Tibial artery (tissue), 4 donors: ENCODE results near the gene NEK7.

Source experiments
- DNase-seq, 2 donors: peaks; one replicate each; pipeline ENCODE4 v3.0.0-alpha.2; 2019
- H3K27ac ChIP-seq, 2 donors: fragments of 200-600 bp; sonication (generic) in 1 of 2; 1 replicate in 1 of 2; 2 replicates in 1 of 2; pipeline ENCODE4 v1.5.1; 2018 to 2019; ENCODE audit warnings: mild to moderate bottlenecking in 1 of 2
- H3K27me3 ChIP-seq, 2 donors: fragments of 200-600 bp; sonication (generic) in 1 of 2; one replicate each; pipeline versions ENCODE4 v1.5.1 to v1.6.0; 2016 to 2019
- H3K36me3 ChIP-seq, 3 donors: fragments of 200-600 bp; sonication (generic) in 2 of 3; one replicate each; pipeline ENCODE4 v1.5.1; 2016 to 2019; ENCODE audit warnings: mild to moderate bottlenecking in 2 of 3
- H3K4me1 ChIP-seq, 4 donors: fragments of 200-600 bp; sonication (generic) in 2 of 4; 1 replicate in 3 of 4; 2 replicates in 1 of 4; pipeline ENCODE4 v1.5.1; 2016 to 2019
- H3K4me3 ChIP-seq, 2 donors: fragments of 200-600 bp; sonication (generic) in 1 of 2; 1 replicate in 1 of 2; 2 replicates in 1 of 2; pipeline ENCODE4 v1.5.1; 2018 to 2019; ENCODE audit warnings: mild to moderate bottlenecking in 2 of 2
- H3K9me3 ChIP-seq, 3 donors: fragments of 200-600 bp; sonication (generic) in 1 of 3; one replicate each; pipeline ENCODE4 v1.5.1; 2016 to 2019
- CTCF ChIP-seq, 2 experiments: fragments of 200-600 bp in 1 of 2; fragments of 450-650 bp in 1 of 2; IDR thresholded peaks; one replicate each; pipeline ENCODE4 v1.5.1; 2017 to 2019; ENCODE audit warnings: antibody characterized with exemption in 2 of 2, mild to moderate bottlenecking in 1 of 2, moderate library complexity in 1 of 2
- intact Hi-C: fragments of 100-400 bp; cut with DNase I; formaldehyde crosslinking; loops from one replicate; pipeline ENCODE4 v1.15.0; 2023; ENCODE audit warnings: low total_unique reads

The NEK7 gene

GRCh38 chr1:198197285-198197684 is 40.5 kb downstream of the NEK7 start:
- no peak for DNase-seq
- Histone ChIP-seq H3K27ac (no peak overlapping the region), H3K9me3 (no peaks in the 10 kb centered on the region), H3K27me3 (no peaks in the 10 kb centered on the region), H3K36me3 (no peaks in the 10 kb centered on the region), H3K4me1 (peaks cover 0 to 57% (median 8%) of the 10 kb centered on the region in 4 donors), H3K4me3 (no peak overlapping the region)
- intact Hi-C loops = no loop called here
- no peak for TF ChIP-seq CTCF (IDR thresholded peaks at IDR 0.05)

- H3K27ac ChIP-seq = no peak overlapping the region
- intact Hi-C loops = no loop called here
- H3K9me3 ChIP-seq = no peaks in the 10 kb centered on the region
- TF ChIP-seq CTCF (IDR thresholded peaks at IDR 0.05) = no peak
- H3K4me3 ChIP-seq = no peak overlapping the region
- no peaks in the 10 kb centered on the region for H3K27me3 ChIP-seq
- no peaks in the 10 kb centered on the region for H3K36me3 ChIP-seq
- H3K4me1 ChIP-seq = peaks cover 0 to 56% (median 8%) of the 10 kb centered on the region in 4 donors
- DNase-seq = no peak
Measured at GRCh38 chr1:198199105-198199504, 42.3 kb downstream of the NEK7 start.

GRCh38 chr1:198201956-198202784 is 45.4 kb downstream of the NEK7 start:
- H3K4me3 ChIP-seq = no peak overlapping the region
- intact Hi-C loops = no loop called here
- no peaks in the 10 kb centered on the region for H3K9me3 ChIP-seq
- H3K27me3 ChIP-seq = no peaks in the 10 kb centered on the region
- no peak overlapping the region for H3K27ac ChIP-seq
- no peaks in the 10 kb centered on the region for H3K36me3 ChIP-seq
- DNase-seq = no peak
- peaks cover 0 to 76% (median 8%) of the 10 kb centered on the region in 4 donors for H3K4me1 ChIP-seq
- no peak for TF ChIP-seq CTCF (IDR thresholded peaks at IDR 0.05)

GRCh38 chr1:198203434-198203833 is 46.6 kb downstream of the NEK7 start:
- DNase-seq = no peak
- H3K27ac ChIP-seq = no peak overlapping the region
- intact Hi-C loops = no loop called here

GRCh38 chr1:198205016-198205684 is 48.4 kb downstream of the NEK7 start:
- intact Hi-C loops = no loop called here
- H3K9me3 ChIP-seq = no peaks in the 10 kb centered on the region
- H3K36me3 ChIP-seq = no peaks in the 10 kb centered on the region
- TF ChIP-seq CTCF (IDR thresholded peaks at IDR 0.05) = no peak
- H3K27ac ChIP-seq = no peak overlapping the region
- H3K27me3 ChIP-seq = no peaks in the 10 kb centered on the region
- peaks cover 0 to 56% (median 4%) of the 10 kb centered on the region in 4 donors for H3K4me1 ChIP-seq
- no peak overlapping the region for H3K4me3 ChIP-seq
- no peak for DNase-seq

More at GRCh38 chr1:198203434-198203833, 46.6 kb downstream of the NEK7 start:
- H3K4me1 ChIP-seq = peaks cover 0 to 73% (median 8%) of the 10 kb centered on the region in 4 donors
- H3K36me3 ChIP-seq = no peaks in the 10 kb centered on the region
- no peaks in the 10 kb centered on the region for H3K27me3 ChIP-seq
- no peak overlapping the region for H3K4me3 ChIP-seq
- no peaks in the 10 kb centered on the region for H3K9me3 ChIP-seq
- TF ChIP-seq CTCF (IDR thresholded peaks at IDR 0.05) = no peak
